CD4-positive, alpha-beta T cell treated with Interleukin-4 for 4 hours (primary cell): ENCODE results near the gene AOX1.
"Not testable (repeated sequence)": the region's sequence is repeated elsewhere in the genome, so short reads cannot be mapped to it uniquely, and the experiment has no call there.

Experiments used
- DNase-seq: peaks from one replicate; pipeline ENCODE4 v3.0.0-alpha.2; 2020

Gene AOX1

DNA sequence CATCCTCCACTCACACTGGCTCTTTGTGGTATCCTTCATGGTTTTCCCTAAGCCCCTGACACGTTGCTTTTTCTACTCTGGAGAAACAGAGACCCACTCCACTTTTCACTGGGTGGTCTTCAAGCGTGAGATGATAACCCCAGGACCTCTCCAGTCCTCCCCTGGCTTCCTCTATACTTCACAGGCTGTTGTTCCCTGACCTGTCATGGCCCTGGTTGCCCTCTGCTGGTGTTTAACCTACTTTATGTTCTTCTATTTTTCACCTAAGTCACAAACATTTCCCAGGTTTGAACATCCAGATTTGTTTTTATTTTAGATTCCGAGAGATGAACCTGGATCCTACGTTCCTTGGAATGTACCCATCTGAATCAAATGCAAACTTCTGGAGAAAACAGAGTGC, 84.5 kb downstream of the AOX1 start:
- DNase-seq = no peak

DNA sequence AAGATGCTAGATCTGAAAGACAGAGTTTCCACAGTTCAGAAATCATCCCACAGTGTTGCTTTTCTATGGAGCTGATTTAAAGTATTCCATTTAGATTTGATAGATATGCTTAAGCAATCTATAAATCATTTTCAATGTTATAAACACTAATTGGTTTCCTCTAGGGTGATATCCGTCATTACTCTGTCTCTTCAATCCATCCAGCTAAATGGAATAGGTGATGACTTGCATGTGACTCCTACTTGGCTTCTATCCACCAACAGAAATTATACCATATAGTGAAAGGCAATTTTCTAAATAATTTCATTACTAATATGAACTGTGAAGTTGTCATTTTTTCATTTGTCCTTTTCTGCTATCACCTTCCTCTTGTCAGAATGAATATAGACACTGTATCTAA, 84.9 kb downstream of the AOX1 start:
- no peak for DNase-seq

DNA sequence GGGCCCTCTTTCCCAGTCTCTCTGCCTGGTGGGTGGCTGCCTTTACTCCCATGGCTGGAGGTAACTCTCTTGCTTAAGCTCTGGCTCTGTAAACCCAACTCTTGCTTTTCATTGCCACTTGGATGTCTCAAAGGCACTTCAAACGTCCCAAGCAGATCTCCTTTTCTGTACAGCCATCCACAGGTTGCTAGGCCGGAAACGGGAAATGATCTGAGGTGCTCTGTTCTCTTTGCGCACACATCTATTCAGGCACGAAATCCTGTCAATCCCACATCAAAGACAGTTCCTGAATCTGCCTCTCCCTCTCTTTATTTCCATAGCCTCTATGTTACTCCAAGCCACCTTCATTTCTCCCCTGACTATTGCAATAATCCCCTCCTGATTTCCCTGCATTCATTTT, 87.4 kb downstream of the AOX1 start:
- DNase-seq = no peak

DNA sequence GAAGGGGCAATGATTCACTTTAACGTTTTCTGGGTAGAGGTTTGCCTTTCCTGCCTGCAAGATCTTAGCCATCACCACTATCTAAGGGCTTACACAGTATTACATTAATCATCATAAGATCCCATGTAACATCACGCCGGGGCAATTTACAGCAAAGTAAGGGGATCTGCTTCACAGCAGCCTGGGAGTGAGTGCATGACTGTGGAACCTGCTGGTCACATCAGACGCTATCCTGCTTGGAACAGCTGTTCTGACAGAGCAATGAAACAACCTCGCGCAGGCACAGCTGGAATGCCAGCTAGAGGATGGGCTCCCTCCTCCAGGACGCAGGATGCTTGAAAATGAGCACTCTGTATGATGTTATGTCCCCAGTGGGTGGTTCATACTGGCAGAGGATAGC, 89.0 kb downstream of the AOX1 start:
- no peak for DNase-seq

DNA sequence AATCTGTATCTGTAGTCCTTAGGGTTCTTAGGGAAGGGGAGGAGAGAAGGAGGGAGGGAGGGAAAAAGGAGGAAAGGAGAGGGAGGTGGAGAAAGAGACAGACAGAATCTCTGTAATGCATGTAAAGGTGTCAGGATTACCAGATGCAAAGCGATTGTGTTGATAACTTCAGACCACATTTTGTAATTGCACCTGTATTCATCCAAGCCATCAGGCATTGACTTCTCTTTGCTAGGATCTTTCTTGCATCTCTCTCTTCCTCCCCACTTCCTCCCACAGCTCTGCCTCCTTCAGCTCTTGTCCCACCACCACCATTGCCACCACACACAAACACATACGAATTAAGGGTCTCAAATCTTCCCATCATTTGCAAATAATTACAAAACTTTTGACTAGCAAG, 91.4 kb downstream of the AOX1 start:
- no peak for DNase-seq

DNA sequence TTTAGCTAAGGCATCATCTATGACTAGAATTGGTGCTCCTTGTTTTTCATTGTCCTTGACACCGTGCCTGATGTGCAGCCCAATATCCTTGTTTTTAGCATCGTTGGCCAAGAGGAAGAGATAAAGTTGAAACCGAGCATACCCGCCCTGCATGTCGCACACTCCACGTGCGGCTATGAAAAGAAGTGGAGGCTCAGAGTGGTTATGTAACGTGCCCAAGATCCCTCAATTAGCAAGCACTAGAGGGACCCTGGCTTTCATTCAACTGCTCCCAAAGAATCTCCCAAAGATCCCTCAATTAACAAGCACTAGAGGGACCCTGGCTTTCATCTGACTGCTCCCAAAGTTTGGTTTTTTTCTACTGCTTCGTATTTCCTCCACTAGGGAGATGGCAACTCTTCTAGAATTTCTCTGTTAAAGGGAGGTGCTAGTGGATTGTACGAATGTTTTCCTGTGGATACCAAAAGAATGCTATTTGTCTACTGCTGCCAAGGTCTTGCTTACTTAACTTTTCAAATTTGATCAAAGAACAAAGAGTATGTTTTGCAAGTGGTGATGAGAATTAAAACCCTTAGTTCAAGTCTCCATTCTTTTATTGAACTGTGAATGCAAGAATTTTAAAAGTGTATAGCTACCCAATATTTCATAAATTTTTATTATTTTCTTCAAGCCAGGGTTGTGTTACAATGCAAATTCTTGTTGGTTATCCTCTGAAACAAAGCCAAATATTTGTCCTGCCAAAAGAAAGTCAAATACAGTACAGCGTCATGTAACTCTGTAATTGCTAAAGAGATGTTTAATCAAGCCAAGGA, 92.1 kb downstream of the AOX1 start:
- no peak for DNase-seq

DNA sequence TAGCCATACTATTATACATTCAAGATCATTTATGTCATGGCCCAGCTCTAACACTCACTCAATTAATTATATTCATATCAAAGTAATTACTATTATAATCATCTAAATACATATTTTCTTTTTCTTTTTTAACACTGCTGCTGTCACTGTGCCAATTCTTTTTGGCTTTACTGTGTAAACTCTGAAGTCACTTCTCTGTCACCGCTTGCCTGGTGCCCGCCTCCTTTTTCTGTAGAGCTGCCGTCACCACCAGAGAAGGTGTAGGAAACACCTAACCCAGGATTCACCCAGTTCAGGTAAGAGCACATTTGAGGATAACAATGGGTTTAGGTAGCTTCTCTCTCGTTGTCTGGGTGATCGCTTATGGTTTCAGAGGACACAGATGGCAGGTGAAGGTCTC, 93.3 kb downstream of the AOX1 start:
- DNase-seq = no peak

DNA sequence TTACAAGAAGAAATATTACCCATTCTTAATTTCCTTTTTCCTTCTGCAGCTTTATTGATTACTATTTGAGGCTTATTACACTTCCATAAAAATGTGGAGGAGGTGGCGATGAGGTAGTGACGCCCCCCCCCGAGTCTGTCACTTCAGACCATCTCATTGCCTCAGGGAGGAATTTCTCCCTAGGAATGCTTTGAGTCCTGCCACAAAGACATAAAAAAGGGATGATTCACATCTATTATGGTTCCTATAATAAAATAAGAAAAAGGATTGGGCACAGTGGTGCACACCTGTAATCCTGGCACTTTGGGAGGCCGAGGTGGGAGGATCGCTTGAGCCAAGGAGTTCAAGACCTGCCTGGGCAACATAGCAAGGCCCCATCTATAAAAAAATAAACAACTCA, 93.7 kb downstream of the AOX1 start:
- no peak for DNase-seq

DNA sequence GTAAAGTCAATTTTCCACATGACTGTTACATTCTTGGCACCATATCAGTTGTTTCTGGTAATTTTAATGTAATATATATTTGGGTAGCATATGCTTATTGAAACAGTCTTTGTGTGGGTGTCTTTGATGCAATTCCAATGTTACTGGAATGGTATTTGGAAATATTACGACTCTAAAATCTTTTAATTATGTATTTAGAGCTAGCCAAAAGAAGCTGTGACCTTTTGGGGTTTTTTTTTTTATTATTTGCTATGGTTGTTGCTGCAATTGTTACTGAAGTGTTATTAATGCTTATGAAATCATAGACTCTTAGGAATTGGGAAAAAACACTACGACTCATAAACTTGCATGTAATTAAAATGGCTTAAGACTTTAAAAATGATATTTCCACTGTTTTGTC, 95.9 kb downstream of the AOX1 start:
- DNase-seq = no peak

DNA sequence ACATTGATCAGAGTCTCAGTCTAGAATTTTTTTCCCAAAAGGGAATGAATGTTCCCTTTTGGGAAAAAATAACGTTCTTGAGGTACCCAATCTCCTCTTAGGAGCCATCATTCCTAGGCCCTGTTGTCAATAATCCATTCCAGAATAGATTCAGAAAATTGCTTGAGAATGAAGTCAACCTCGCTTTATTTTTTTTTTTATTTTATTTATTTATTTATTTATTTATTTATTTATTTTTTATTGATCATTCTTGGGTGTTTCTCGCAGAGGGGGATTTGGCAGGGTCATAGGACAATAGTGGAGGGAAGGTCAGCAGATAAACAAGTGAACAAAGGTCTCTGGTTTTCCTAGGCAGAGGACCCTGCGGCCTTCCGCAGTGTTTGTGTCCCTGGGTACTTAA, 96.6 kb downstream of the AOX1 start:
- not testable (repeated sequence) for DNase-seq

DNA sequence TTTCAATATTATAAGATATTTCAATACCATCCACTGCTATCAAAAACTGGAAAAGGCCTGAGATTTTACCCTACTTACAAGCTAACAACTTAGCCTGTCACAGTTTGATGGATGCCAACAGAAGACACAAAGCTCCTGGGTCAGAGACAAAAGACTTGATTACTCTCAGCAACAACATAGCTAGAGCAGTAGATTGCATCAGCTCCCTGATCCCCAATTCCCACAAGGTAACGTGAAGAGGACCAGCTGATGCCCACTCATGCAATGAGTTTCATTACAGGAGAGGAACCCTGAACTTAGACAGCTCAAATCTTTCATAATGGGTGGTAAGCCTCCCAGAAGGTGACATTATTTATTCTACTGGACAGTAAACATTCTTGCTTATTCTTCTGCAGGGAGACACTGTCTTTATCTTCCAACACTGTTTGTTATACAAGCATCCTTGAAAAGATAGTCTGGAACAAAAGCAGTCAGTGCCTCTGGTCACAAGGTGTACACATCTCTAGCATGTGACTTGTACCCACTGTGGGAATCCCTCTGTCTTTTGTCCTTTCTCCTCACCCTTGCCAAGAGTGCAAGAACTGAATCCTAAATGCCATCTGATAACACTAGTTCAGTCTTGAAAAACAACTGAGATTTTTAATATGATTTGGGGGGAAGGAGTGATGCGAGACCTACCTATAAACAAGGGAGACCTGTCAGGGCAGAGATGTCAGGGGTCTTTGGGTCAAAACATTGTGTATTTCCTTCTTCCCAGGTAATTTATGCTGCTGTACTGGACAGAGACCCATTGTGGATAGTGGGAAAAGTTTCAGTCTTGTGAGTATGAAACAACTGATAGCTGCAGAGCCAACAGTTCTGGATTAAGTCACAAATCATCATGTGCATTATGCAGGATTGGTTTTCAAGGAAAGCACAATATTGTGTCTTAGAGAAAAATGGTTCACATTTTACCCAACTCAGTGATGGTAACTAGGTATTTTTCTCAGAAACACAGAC, 102.4 kb downstream of the AOX1 start:
- DNase-seq = no peak

DNA sequence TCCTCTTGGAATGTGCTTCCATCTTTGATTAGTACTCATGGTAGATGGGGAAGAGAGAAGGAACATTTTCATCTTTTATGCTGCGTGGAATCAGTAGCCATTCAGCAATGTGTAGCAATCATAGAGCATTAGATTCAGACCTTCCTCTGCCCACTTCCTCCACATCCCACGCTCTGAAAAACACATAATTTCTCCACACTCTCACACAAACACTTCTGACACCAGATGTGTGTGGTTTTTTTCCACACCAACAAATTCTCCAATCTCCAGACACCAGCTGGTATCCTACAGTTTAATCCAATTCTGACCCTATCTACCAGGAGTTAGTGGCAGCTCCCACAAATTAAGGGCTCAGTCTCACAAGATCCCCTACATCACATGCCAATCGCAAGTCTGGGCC, 103.3 kb downstream of the AOX1 start:
- no peak for DNase-seq

DNA sequence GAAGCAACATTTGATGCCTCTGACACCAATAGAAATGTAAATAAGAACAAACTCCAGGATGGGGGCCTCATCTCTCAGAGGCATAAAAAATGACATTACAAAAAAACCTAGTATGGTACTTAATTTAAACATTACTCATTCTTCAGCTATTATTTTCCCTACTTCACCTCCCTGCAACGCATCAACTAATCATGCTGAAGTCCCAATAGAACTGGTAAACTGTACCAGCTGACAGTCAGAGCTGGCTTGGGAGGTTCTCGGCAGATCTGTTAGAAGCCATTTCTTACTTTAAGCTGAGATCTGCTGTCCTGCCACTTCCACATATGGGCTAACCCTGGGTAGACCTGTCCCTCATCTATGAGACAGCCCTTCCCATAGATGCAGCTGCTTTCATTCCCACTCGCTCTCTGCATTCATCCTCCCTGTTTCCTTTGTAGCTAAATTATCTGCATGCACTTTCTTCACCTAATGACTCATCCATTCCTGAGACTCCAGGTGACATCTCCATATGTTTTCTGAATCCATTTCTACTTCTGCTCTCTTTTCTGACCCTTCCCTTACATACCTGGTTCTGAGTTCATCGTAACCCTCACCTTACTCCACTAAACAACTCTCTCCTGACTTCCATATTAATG, 108.1 kb downstream of the AOX1 start:
- no peak for DNase-seq

DNA sequence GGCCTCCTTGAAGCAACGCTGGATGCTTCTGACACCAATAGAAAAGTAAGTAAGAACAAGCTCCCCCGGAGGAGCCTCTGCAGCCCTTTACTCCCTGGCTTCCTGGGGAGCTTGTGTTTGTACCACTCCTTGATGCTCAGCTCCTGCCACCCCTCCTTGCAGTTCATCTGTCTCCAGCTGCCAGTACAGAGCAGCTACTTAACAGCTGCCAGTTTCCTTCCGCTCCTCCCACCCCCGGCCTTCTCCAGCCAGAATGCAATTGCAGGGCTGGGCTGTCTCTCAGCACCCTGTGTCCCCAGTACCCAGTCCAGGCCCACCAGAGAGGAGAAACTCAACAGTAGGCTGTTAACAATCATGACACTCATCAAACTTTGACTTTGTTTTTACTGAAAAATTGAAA, 109.4 kb downstream of the AOX1 start:
- no peak for DNase-seq

DNA sequence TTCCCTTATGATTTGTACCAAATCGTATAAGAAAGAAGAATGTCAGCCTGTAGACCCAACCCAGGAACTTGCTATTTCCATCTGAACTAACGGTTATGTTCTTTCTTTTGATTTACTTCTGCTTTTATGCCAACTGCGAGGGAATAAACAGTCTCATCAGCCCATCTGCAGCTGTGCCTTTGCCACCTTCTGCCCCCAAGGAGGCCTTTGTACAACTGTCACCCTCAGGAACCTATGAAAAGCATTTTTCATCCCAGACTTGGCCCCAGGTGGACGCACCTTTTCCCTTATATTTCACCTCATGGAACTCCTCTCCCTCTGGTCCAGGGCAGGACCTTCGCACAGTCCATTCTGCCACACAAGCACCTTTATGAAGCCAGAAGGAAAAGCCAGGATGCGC, 109.8 kb downstream of the AOX1 start:
- no peak for DNase-seq

DNA sequence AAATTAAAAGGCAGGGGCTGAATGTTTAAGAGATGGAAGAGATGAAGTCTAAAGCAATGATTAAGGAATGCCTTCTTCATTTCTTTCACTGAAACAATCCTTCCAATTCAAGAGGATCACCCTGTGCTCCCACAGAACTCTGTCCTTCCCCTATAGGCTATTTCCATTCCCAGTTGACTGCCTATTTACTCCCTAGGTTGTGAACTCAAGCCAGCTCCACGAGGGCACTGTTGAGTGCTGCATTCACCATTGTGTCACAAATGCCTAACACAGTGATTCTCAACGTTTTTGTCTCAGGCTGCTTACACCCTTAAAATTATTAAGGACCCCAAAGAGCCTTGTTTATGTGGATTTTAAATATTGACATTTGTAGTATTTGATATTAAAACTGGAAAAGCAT, 112.4 kb downstream of the AOX1 start:
- DNase-seq = no peak

DNA sequence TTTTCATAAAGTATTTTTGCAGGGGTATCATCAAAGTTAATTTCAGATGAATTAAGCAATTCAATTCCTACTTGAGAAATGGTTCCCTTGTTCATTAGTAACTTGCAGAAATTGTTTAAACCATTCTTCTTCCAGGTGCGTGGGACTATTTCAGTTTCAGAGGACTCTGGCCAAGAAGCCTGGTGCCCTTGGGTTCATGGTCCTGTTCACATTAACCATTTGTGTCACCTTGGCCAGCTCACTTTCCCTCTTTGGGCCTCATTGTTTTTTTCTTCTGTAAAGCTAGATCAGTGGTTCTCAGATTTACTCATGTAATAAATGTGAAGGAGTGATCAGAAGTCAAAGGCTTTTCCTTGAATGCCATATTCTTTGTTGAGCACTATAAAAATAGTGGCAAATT, 113.5 kb downstream of the AOX1 start:
- DNase-seq = no peak

DNA sequence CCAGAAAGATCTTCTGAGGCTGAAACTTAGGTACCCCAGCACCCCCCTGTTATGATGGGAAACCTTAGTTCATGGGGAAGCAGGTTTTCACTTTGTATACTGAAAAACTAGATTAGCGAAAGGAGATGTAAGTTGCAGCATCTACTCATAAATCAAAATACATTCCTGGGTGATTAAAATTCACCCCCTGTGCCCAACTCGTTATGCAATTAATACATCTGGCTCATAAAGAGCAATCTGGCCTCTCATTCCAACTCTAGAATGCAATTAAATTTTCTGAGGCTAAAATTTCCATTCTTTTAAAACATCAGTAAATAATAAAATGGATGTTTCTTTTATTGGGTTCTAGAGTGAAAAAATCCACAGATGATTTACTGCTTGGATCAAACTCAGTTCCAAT, 115.0 kb downstream of the AOX1 start:
- no peak for DNase-seq

DNA sequence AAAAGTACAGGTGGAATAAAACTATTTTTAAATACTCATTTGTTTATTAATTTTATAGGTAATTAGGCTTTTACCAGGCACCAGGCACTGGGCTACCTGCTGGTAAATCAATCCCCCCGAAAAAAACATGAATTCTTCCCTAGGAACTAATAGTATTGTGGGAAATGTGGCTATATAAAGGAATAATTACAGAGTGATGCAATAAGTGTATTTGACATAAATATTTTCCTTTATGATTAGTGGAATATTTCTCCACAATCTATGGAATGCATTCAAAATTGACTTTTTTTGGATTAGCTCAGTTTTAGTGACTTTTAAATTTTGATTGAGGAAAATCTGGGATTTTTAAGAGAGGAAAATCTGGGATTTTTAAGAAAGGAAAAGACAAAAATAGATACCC, 116.2 kb downstream of the AOX1 start:
- DNase-seq = no peak

DNA sequence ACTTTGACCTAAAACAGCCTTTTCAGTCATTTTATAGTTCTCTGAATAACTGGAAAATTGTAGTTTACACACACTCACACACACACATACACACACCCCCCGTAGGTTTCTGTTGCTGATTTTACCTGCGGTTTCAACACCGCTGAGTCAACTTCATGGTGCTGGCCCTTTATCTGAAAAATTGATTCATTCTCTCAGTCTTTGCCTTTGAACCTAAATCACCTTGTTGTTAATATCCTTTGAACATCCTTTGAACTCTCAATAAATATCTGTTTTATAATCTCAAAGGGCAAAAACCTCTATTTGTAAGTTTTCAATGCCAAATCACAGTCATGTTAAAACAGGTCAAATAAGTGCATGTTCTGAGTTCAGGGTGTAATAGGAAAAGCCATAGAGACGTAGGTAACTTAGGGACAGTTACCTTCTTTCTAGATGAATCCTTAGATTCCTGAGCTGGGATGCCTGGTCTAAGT, 116.9 kb downstream of the AOX1 start:
- peak; percentile 67 for DNase-seq

DNA sequence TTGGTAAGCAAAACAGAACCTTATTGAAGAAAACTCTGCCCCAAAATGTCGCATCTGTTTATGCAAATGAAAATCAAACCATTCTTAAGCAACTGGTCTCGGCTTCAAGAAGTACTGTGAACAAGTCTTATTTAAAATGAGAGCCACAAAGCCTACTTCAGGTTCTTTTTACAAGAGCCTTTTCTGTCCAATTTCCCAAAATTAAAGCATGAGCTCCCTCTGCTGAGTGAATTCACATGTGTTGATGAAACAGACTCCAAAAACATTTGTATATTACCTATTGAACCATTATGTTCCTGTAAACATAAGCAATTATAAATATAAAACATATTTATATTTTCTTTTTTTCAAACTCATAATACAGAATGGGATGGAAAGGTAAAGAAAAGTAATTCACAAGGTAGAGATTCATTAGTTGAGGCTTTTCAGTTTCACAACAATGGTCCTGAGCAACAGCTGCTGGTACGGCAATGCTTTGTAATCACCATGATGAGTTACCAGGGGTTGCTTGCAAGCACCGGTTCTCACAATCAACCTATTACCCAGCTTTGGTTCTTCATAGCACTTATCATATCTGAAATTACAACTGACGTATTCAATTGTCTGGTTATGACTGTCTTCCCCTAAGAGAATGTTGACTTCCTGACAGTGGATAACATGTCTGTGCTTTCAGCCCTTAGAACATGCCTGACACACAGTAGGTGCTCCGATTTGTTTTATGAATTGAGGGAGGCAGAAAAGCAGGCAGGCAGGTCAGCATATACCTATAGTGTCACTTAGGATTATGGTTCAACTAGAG, 117.5 kb downstream of the AOX1 start:
- DNase-seq = peak; percentile 14

DNA sequence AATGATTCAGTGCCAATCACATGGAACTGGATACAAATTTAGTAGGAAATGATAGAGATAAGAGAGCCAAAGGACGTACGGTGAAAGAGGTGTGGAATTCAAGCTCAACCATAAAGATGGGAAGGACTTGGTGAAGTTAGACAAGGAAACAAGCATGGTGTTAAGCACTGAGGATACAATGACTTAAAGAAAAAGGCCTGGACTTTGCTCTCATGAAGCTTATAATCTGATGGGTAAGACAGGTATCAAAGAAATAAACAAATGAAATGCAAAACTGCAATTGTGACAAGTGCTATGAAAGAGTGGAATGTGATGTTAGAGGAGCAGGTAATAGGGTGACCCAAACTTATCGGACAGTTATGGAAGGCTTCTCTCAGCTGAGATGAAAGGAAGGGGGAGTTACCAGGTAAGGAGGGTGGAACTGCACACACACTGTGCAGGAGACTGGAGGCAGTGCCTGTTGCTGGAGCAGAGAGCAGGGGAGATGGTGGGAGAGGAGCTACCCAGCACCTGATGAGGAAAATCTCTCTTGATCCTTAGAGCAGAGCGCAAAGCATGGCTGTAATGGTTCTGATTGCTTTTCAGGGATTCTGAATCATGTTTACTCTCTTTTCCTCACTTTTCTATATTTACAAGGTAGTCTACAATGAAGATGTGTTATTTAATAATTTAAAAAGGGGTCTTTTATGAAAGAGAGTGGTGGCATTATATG, 118.3 kb downstream of the AOX1 start:
- no peak for DNase-seq
